ENCODE data around the gene RCAN1. TPM values are rescaled to one million over a fixed set of nuclear protein-coding genes. Genes with fewer than 3 reads are reported as not detected.
A peak's percentile ranks its signal among the peaks of the same experiment; 100 is the strongest.

Gene RCAN1
- total RNA-seq, 1 donor from 2014 or later = 22.1 TPM

- no peaks in the 10 kb centered on the region for H3K27me3 ChIP-seq (ENCODE audit: control insufficient read depth, insufficient read depth, low read length)
- FAIRE-seq = peak; percentile 23
- peak; percentile 25 for TF ChIP-seq CTCF (IDR thresholded peaks at IDR 0.05; ENCODE audit: insufficient read depth, low read length, severe bottlenecking)
- no peak for DNase-seq (ENCODE audit: low read depth)
- H3K4me3 ChIP-seq (ENCODE audit: low read depth, low read length) = no peak overlapping the region
- H3K36me3 ChIP-seq (ENCODE audit: control insufficient read depth, insufficient read depth, low read length) = peaks cover 11% of the 10 kb centered on the region
These were observed 97.2 kb downstream of the RCAN1 start for GRCh38 chr21:34517491-34518245.

GRCh38 chr21:34517039-34517438 lies 97.9 kb downstream of the RCAN1 start:
- TF ChIP-seq CTCF (IDR thresholded peaks at IDR 0.05; ENCODE audit: insufficient read depth, low read length, severe bottlenecking) = no peak
- H3K27me3 ChIP-seq (ENCODE audit: control insufficient read depth, insufficient read depth, low read length) = no peaks in the 10 kb centered on the region
- H3K4me3 ChIP-seq (ENCODE audit: low read depth, low read length) = no peak overlapping the region
- FAIRE-seq = no peak
- peaks cover 10% of the 10 kb centered on the region for H3K36me3 ChIP-seq (ENCODE audit: control insufficient read depth, insufficient read depth, low read length)
- no peak for DNase-seq (ENCODE audit: low read depth)

GRCh38 chr21:34514576-34515115 lies 100.3 kb downstream of the RCAN1 start:
- FAIRE-seq = no peak
- Histone ChIP-seq H3K4me3 (ENCODE audit: low read depth, low read length) (no peak overlapping the region), H3K36me3 (ENCODE audit: control insufficient read depth, insufficient read depth, low read length) (peaks cover 4% of the 10 kb centered on the region), H3K27me3 (ENCODE audit: control insufficient read depth, insufficient read depth, low read length) (no peaks in the 10 kb centered on the region)
- TF ChIP-seq CTCF (IDR thresholded peaks at IDR 0.05; ENCODE audit: insufficient read depth, low read length, severe bottlenecking) = no peak
- DNase-seq (ENCODE audit: low read depth) = no peak

- no peak overlapping the region for H3K4me3 ChIP-seq (ENCODE audit: low read depth, low read length)
- peak; percentile 35 for DNase-seq (ENCODE audit: low read depth)
- FAIRE-seq = no peak
- no peaks in the 10 kb centered on the region for H3K27me3 ChIP-seq (ENCODE audit: control insufficient read depth, insufficient read depth, low read length)
- TF ChIP-seq CTCF (IDR thresholded peaks at IDR 0.05; ENCODE audit: insufficient read depth, low read length, severe bottlenecking) = no peak
- peaks cover 4% of the 10 kb centered on the region for H3K36me3 ChIP-seq (ENCODE audit: control insufficient read depth, insufficient read depth, low read length)
These were observed 101.7 kb downstream of the RCAN1 start for GRCh38 chr21:34513129-34513675.

- FAIRE-seq (peak; percentile 89), DNase-seq (ENCODE audit: low read depth) (peak; percentile 47)
- H3K27me3 ChIP-seq (ENCODE audit: control insufficient read depth, insufficient read depth, low read length) = no peaks in the 10 kb centered on the region
- no peak for TF ChIP-seq CTCF (IDR thresholded peaks at IDR 0.05; ENCODE audit: insufficient read depth, low read length, severe bottlenecking)
- no peak within 1 kb of the TSS for H3K4me3 ChIP-seq (ENCODE audit: low read depth, low read length)
- H3K36me3 ChIP-seq (ENCODE audit: control insufficient read depth, insufficient read depth, low read length) = no peaks in the 10 kb centered on the region
These were observed 103.0 kb downstream of the RCAN1 start, which contains the start of gene KCNE1 for GRCh38 chr21:34511787-34512455. Gene KCNE1, minus strand, starts transcription at chr21:34512210. Its CDS starts 62,576 bp downstream, at chr21:34449634.
